HG03039 (cell line): ENCODE results near the gene TLR5.

Source experiments
- ATAC-seq: cut with Tn5 transposase; IDR thresholded peaks from one replicate; pipeline ENCODE4 v1.9.1; 2021; ENCODE audit warnings: mild to moderate bottlenecking, moderate library complexity; ENCODE audit not compliant: unreplicated experiment

Gene TLR5

DNA sequence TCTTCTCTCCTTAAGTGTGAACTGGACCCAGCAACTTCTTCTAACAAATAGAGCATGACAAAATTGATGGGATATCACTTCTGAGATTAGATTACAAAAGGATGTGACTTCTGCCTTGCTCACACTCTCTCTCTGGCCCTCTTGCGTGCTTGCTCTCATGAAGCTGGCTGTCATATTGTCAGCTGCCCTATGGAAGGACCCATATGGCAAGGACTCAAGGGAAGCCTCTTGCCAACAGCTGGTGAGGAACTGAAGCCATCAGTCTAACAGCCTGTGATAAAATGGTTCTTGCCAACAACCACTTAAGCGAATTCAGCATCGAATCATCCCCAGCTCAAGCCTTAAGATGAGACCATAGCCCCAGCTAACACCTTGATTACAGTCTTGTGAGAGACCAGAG lies 4.8 kb upstream of the TLR5 start:
- ATAC-seq = no peak

DNA sequence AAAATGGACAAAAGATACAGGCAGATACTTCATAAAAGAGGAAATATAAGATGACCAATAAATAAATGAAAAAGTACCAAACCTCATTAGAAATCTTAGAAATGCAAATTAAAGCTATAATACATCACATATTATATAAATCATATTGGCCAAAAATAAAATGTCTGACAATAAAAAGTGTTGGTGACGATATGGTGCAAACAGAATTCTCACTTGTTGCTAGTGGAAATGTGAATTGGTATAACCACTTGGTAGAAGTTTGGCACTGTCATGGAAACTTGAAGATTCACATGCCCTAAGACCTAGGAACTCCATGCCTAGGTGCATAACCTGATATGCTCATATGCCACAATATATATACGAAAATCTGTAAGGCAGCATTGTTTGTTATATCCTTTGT lies 4.4 kb upstream of the TLR5 start:
- ATAC-seq = no peak

DNA sequence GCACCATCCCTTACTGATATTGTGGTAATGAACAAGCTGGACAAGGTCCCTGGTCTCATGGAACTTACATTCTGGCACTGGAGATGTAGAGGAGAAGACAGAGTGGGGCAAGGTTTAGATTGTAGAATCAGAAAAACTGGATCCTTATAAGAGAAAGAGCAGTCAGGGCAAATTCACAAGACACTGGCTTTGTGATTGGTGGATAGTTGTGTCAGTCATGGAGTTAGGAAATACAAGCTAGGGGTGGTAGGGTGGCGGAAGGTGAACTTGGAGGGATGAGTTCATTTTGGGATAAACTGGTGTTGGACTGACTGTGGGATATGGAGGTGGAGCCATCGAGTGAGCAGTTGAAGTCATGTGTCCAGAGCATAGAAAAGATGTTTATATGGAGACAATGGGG lies 3.7 kb upstream of the TLR5 start:
- no peak for ATAC-seq

DNA sequence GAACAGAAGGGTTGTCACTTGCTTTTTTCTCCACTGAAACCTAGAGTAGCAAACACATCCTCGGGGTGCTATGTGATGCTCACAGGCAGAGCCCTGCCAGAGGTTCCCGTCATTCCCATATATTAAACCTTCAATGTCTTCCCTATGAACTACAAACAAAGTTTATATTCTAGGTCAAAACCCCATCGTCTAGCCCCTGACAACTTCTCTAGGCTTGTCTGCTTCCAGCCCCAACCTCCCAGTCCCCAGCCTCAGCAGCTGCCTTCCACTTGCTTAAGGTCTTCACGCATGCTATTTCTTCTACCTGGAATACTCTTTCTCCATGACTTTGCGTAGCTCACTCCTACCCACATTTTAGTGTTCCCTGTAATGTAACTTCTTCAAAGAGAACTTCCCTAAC lies 1.9 kb upstream of the TLR5 start:
- ATAC-seq = no peak

DNA sequence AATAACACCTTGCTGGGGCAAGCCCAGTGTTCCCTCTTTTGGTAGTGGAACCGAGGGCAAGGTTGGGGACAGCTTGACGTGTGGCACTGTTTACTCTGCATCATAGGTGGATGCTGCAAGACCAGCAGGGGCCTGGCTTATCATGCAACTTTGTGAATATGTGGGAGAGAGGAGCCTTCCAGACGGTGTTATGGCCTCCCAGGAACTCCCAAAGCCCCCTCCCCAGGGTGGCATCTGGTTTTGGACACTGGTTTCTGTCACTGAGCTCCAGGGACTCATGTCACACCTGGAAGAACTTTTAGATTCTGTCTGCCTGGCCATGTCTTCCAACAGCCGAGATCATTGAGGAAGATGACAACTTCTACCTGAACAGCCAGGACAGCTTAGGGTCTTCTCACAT lies 1.4 kb upstream of the TLR5 start:
- ATAC-seq = no peak

DNA sequence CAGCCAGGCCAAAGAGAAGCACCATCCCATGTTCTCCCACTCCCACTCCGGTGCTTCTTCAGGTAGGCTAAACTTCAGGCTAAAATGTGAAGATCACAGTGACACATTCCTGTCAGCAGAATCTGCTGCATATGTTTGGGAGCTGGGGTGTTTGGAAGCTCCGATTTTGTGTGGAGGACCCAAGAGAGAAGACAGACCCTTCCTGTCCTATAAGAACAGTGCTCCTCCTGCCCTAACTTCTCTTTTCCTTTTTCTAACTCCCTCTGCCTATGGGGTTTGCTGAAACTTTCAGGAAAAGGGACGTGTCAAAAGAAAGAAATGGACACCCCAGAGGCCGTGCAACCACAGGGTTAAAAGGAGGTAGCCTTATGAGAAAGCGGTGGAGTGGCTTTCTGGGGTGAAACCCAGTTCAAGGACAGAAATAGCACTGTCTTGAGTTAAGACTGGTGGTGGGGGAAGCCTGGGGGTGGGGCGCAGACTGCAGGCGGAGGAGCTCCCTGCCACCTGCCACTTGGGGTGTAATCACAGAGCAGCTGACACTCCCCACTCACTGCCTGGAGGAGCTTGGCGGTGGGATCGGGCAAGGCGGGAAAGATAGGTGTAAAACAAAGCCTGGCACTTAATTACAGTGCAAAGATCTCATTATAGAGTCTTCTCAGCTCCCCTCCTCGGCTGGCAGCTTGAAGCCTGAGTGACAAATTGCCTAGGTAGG lies 645 bp upstream of the TLR5 start:
- no peak for ATAC-seq

DNA sequence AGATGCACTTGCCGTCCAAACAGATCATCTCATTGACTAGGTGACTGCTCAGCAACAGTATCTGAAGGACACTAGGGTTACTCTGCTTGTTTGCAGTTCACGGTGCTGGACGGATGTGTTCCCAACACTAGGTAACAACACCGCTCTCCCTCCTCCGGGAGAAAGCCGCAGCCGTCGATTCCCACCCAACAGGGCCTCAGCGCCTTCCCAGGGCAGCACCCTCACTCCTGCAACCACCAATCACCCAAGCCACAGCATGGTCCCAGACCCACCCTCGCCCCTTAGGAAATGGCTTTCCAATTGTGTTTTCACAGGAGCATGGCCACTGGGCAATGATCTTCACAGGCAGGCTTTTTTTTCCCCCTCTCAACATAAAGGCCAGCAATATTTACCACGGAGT lies 779 bp downstream of the TLR5 start:
- no peak for ATAC-seq

DNA sequence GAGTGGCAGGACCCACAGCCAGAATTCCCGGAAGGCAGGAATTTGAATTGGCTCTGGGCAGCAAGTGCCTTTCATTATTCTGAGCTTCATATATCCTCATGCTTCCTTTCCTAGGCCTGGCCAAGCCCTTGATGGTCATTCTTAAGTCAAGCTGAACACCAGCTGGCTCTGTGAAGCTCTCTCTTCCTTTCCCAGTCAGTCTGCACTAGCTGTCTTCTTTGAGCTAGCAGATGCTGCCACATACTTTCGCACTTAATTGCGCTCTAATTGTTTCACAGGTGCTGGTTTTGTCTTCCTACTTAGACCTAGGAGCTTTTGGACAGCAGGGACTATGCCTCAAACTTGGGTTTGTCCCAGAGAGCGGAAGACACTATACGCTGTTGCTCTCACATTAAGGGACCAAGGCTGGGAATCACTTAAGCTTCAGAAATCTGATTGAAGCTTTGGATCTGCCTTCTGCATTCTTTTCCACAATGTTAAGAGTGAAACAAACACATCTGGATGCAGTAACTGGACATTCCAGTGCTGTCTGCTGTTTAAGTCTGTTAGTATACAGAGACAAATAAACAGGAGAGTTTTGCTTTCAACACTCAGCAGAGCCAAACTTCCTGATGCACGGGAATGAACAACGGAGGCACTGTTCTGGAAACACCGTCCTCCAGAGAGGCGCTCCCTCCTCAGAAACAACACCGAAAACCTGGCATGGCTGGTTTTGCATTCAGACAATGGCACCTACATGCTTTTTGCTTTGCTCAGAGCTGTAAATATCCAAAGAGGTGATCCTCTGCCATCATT lies 2.2 kb downstream of the TLR5 start:
- ATAC-seq = no peak

DNA sequence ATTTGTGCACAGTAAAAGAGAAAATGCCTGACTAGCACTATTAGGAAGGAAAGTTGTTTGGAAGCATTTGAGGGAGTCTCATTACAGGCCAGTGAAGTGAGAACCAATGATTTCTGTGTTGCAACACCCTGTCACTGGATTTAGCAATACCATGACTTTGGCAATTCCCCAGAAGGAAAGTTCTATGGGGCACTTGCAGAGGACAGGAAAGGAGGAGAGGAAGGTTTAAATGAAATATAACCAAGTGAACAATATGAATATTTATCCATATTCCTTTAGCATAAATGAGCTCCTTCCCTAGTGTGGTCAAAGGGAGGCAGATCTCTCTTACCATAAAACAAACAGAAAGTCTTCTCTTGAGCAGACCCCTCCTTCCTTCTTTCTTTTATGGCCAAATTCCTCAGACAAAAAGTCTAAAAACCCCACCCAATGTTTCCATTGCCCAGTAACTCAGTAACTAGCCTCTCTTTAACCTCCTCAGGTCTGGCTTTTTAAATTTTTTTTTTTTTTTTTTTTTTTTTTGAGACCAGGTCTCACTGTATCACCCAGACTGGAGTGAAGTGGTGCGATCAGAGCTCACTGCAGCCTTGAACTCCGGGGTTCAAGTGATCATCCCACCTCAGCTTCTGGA lies 5.5 kb downstream of the TLR5 start:
- no peak for ATAC-seq

DNA sequence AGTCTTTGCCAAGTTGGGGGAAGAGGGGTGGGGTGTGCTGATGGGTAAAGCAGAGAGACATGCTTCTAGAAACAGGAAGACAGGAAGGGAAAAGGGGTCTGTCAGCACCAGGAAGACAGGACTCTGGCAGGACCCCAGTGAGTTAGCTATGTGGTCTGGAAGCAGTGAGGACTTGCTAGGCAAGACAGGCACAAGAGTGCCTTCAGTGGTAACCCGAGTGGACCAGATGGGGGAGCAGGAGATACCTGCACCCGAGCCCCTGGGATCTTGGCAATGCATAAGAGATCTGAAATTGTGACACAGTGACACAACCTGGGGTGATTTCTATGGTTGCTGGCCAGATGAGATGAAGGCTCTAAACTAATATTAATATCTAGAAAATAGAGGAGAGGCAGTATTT lies 7.0 kb downstream of the TLR5 start:
- no peak for ATAC-seq

DNA sequence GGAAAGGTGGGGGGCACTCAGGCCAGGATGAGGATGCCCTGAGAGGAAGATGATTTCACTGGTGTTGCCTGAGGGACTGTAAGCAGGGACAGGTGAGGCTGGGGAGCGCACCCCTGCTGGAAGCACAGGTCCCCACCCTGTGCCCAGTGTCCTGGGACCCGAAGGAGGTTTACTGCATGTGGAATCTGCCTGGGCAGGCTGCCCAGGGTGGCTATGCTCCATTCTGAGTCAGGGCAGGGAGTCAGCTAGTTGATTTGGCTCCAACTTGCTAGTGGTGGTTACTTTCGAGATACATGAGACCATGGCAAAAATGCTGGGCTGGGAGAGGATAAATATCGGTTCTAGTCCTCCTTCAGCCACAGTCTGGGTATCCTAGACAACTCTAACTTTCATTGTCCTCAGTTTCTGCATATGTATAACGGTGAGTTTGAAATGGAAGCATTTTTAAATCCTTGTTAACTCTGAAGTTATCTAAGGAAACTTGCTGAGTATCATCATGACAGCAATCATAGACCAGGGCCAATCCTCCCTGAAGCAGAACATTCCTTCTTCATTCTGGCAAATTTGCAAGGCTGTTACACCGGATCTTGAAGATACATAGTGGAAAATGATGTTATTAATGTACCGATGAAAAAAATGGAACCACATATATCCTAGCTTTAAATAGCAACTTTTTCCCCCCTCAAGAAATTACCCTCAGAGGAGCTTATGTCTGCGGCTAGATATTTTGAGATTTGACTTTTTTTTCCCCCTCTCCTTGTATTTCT lies 7.7 kb downstream of the TLR5 start:
- no peak for ATAC-seq

DNA sequence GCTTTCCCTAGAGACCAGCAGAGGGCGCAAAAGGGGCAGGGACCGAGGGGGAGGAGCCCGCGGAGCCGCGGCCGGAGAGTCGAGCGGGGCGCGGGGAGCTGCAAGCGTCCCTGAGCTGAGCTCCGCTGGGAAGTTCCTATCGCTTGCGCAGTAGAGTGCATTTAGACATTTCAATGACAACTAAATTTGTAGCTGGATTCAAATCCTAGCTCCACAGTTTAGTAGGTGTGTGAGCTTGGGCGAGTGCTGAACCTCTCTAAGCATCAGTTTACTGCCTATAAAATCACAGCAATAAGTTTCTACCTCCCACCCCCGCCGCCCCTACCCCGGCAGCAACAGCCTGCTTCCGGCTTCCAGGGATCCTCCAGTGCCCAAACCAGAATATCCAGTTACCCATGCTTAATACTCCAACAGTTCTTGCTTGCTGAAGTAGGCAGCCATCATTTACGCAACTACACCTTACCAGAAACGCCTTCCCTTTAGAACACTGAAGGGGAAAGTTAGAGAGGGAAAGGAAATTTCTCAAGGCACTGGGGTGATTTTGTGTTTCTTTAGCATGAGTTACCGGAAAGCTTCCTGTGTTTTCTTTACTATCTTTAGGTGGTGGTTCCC lies 9.1 kb downstream of the TLR5 start:
- peak; percentile 90 for ATAC-seq

DNA sequence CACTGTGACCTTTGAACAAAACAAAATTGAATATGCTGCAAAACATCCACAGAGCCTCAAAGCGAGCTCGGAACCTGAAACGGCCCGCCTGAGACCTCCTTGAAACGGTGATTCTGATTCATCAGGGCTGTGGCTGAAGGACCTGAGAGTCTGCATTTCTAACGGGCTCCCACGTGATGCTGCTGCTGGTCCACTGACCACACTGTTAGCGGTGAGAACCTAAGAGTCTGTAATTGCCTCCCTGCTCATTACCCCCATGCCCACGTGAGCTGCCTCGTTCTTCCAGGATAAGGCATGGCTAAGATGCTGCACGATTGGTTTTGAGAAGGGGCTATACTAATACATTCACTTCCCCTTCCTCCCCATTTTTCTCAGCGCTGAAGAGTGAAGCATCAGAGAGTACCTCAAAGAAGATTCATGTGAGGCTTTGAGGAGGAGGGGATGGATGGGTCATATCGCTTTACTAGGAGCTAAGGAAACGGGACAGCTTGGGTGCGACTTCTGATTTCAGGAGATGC lies 9.7 kb downstream of the TLR5 start:
- no peak for ATAC-seq

DNA sequence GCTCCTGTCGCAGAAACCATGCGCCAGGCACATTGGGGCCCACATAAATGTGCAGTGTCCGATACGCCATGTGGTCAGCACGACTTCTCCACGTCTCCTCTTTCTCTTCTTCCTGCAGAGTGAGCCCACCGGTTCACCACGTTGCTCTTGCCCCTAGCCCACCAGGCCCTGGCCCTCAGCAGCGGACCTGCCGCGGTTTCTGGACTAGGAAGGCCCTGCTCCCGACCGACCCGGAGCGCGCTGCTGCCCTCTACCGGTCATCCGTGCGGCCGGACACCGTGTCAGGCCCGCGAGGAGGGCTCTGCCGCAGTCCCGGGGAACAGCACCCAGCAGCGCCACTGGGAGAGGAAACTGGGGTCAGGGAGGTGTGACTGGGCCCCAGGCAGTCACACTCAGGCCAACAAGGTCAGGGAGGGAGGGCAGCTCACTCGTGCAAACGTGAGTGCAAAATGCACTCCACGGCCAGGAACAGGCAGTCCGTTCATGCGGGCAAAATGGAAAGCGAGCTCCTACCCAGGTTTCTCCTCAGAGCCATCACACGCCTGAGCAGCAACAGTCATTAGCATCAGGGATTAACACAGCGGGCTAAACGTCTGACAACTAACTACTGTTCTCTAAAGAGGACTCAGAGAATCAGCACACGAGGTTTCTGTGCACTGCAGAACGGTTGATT lies 13.7 kb downstream of the TLR5 start:
- no peak for ATAC-seq

DNA sequence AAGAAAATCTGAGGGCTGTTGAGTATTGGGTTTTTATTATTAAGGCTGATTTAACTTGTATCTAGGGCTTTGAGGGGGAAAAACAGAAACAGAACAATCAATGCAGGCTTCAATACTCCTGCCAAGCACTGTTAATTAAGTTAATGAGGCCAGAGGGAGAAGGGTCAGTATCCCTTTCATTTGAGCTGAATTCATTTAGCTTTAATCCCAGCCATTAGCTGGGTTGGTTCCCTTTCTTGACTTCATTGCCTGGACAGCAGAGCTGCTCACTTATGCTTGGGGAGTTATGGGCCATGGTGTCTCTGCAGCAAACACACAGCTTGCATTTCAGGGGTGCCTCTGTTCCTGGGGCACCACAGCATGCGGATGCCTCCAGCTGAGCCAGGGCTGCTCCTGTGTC lies 16.3 kb downstream of the TLR5 start:
- ATAC-seq = no peak

DNA sequence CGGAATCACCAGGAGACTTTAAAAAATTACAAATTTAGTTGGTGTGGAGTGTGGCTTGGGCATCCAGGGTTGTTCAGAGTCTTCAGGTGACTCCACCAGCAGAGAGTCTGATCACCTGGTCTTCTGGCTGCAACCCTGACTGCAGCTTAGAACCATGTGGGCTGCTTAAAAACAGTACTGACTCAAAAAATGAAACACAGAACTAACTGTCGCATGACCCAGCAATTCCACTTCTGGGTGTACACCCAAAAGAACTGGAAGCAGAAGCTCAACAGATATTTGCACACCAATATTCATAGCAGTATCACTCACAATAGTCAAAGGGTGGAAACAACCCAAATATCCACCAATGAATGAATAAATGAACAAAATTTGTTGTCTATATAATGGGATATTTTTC lies 17.3 kb downstream of the TLR5 start:
- no peak for ATAC-seq

DNA sequence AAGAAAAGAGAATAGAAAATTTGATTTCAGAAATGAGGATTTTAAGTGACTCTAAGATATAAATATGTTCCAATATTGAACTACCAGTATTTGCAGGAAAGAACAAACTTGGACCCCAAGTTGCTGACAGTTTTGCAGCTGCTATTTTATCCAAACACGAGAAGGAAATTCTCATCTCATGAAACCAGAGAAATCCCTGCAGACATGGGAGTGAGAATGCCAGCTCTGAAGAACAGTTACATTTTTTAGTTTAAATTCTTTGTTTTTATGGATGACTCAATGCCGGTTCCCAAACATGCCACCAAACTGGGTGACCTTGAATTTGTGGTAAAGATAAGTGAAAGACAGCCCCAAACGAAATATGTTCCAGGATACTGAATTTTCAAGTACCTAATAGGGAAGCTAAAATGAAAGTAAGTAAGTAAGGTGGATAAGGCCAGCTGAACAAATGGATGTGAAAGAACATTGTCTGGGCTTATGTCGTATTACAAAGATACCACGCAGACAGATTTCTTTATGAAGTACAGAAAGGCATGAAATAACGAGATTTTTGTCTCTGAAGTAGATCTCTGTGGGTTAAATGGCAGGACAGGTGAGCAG lies 19.9 kb downstream of the TLR5 start:
- no peak for ATAC-seq

DNA sequence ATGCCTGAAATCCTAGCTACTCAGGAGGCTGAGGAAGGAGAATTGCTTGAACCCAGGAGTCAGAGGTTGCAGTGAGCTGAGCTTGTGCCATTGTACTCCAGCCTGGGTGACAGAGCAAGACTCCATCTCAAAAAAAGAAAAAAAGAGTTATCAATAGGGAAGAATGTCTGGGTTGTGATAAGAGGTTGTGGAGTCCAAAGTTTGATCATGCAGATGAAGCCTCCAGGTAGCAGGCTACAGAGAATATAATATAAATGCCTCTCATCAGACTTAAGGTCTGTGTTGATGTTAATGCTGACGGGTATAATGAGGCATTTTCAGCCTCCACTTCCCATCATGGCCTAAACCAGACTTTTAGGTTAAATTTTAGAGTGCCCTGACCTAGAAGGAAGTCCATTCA lies 24.6 kb downstream of the TLR5 start:
- ATAC-seq = no peak

DNA sequence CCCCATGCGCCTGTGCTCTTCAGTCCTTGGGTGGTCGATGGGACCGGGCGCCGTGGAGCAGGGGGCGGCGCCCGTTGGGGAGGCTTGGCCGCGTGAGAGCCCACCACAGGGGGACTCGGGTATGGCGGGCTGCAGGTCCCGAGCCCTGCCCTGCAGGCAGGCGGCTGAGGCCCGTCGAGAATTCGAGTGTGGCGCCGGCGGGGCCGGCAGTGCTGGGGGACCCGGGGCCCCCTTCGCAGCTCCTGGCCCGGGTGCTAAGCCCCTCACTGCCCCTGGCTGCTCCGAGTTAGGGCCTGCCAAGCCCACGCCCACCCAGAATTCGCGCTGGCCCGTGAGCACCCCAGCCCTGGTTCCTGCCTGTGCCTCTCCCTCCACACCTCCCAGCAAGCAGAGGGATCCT lies 26.1 kb downstream of the TLR5 start:
- no peak for ATAC-seq

DNA sequence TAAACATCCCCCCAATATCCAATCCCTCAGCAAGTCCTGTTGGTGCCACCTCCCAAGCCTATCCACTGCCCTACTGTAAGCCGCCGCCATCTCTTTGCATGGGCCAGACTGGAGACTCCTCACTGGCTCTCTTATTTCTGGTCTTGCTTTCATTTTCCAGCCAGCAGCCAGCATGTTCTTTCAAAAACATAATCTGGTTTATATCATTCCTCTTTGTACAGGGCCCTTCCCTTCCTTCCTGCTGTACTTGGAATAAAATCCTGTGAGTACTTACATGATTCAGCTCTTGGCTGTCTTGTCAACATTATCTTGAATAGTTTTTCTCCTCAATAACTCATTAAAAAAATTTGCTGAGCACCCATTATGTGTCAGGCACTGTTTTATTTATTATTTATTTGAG lies 28.2 kb downstream of the TLR5 start:
- ATAC-seq = no peak
